CD14-positive monocyte (primary cell): ENCODE results near the gene ERGIC1. TPM values are rescaled to one million over a fixed set of nuclear protein-coding genes. Genes with fewer than 3 reads are reported as not detected.

Source experiments
- DNase-seq, 3 donors: peaks; one replicate each; pipeline ENCODE4 v3.0.0-alpha.2; 2011 to 2022
- H2AFZ ChIP-seq: 2 replicates; pipeline ENCODE4 v1.6.0; 2012; ENCODE audit warnings: mild to moderate bottlenecking, low read depth, low read length, inconsistent platforms; ENCODE audit not compliant: insufficient read depth, poor library complexity, severe bottlenecking
- H3K27ac ChIP-seq, 2 donors: 1 replicate in 1 of 2; 2 replicates in 1 of 2; pipeline ENCODE4 v1.5.1; 2012 to 2013; ENCODE audit warnings: low read length in 2 of 2, control low read depth in 1 of 2, inconsistent platforms in 1 of 2, low read depth in 1 of 2, mild to moderate bottlenecking in 1 of 2
- H3K27me3 ChIP-seq, 2 donors: one replicate each; pipeline versions ENCODE4 v1.6.0 to v1.6.1; 2011 to 2013; ENCODE audit warnings: low read length in 2 of 2; ENCODE audit not compliant: control insufficient read depth in 2 of 2, insufficient read depth in 2 of 2
- H3K36me3 ChIP-seq, 2 donors: replicated peaks in 1 of 2; 1 replicate in 1 of 2; 2 replicates in 1 of 2; pipeline versions ENCODE4 v1.5.1 to v1.6.1; 2012 to 2013; ENCODE audit warnings: low read length in 2 of 2, control low read depth in 1 of 2, inconsistent platforms in 1 of 2, mild to moderate bottlenecking in 1 of 2; ENCODE audit not compliant: insufficient read depth in 2 of 2, control insufficient read depth in 1 of 2
- H3K4me1 ChIP-seq, 2 donors: 1 replicate in 1 of 2; 2 replicates in 1 of 2; pipeline versions ENCODE4 v1.5.1 to v1.6.1; 2012 to 2013; ENCODE audit warnings: low read length in 2 of 2, control low read depth in 1 of 2, inconsistent platforms in 1 of 2, mild to moderate bottlenecking in 1 of 2, moderate library complexity in 1 of 2; ENCODE audit not compliant: insufficient read depth in 2 of 2, control insufficient read depth in 1 of 2
- H3K4me2 ChIP-seq: replicated peaks from 2 replicates; pipeline ENCODE3; 2012; ENCODE audit warnings: low read length, moderate library complexity, mild to moderate bottlenecking; ENCODE audit not compliant: poor library complexity, severe bottlenecking; ENCODE audit errors: extremely low read depth
- H3K4me3 ChIP-seq, 3 experiments: fragments of 200-600 bp in 1 of 3; sonication (generic) in 1 of 3; replicated peaks in 1 of 3; 1 replicate in 2 of 3; 2 replicates in 1 of 3; pipeline ENCODE4 v1.5.1; 2011 to 2013; ENCODE audit warnings: low read length in 3 of 3, mild to moderate bottlenecking in 3 of 3, control low read depth in 2 of 3, low read depth in 2 of 3, inconsistent platforms in 1 of 3, moderate library complexity in 1 of 3
- H3K79me2 ChIP-seq: 2 replicates; pipeline ENCODE4 v1.6.0; 2012; ENCODE audit warnings: mild to moderate bottlenecking, control low read depth, inconsistent platforms, low read length, moderate library complexity; ENCODE audit not compliant: insufficient read depth
- H3K9ac ChIP-seq: 2 replicates; pipeline ENCODE4 v1.6.0; 2017; ENCODE audit warnings: low read length, mild to moderate bottlenecking; ENCODE audit not compliant: insufficient read depth, poor library complexity, severe bottlenecking
- H3K9me3 ChIP-seq, 2 donors: replicated peaks in 1 of 2; 1 replicate in 1 of 2; 2 replicates in 1 of 2; pipeline versions ENCODE4 v1.5.1 to v1.6.1; 2012 to 2013; ENCODE audit warnings: low read length in 2 of 2, control low read depth in 1 of 2; ENCODE audit not compliant: control insufficient read depth in 1 of 2, insufficient read depth in 1 of 2
- H4K20me1 ChIP-seq: 2 replicates; pipeline ENCODE4 v1.6.0; 2012; ENCODE audit warnings: mild to moderate bottlenecking, low read length, control low read depth, moderate library complexity; ENCODE audit not compliant: insufficient read depth
- H3K27ac Mint-ChIP-seq, 7 donors: one replicate each; pipeline ENCODE4 v1.8.0; 2020; ENCODE audit warnings: mild to moderate bottlenecking in 7 of 7, mixed read lengths in 7 of 7, moderate library complexity in 6 of 7, inconsistent platforms in 2 of 7
- H3K27me3 Mint-ChIP-seq, 3 donors: one replicate each; pipeline ENCODE4 v1.8.0; 2021 to 2022; ENCODE audit warnings: low read depth in 3 of 3, mild to moderate bottlenecking in 3 of 3, mixed read lengths in 3 of 3, moderate library complexity in 3 of 3, inconsistent platforms in 1 of 3
- H3K36me3 Mint-ChIP-seq, 2 donors: one replicate each; pipeline ENCODE4 v1.8.0; 2020; ENCODE audit warnings: mixed read lengths in 2 of 2, inconsistent platforms in 1 of 2, mild to moderate bottlenecking in 1 of 2
- H3K4me1 Mint-ChIP-seq: one replicate; pipeline ENCODE4 v1.8.0; 2020; ENCODE audit warnings: mild to moderate bottlenecking, mixed read lengths
- H3K4me3 Mint-ChIP-seq, 2 donors: one replicate each; pipeline ENCODE4 v1.8.0; 2020; ENCODE audit warnings: mild to moderate bottlenecking in 2 of 2, mixed read lengths in 2 of 2, moderate library complexity in 1 of 2
- H3K9me3 Mint-ChIP-seq, 7 donors: one replicate each; pipeline ENCODE4 v1.8.0; 2020 to 2022; ENCODE audit warnings: mixed read lengths in 7 of 7, mild to moderate bottlenecking in 6 of 7, moderate library complexity in 6 of 7, inconsistent platforms in 2 of 7
- WGBS: methylation state at CpG from one replicate; pipeline ENCODE4 v1.1.5; 2013; ENCODE audit warnings: missing lambda C conversion rate; ENCODE audit not compliant: insufficient coverage; 5-methylcytosine and 5-hydroxymethylcytosine counted together
- intact Hi-C, 2 donors: fragments of 100-400 bp; cut with micrococcal nuclease; formaldehyde crosslinking; loops; one replicate each; pipeline versions ENCODE4 v1.15.0 to v1.15.1; 2023
- polyA plus RNA-seq, 3 donors: library from polyadenylated mRNA; depleted of rRNA in 1 of 3; unstranded in 2 of 3; stranded (reverse) in 1 of 3; fragments of 300-500 nt in 2 of 3; fragments of >200 nt in 1 of 3; fragmentation: Illumina TruSeq in 2 of 3; gene quantifications; 1 replicate in 2 of 3; 2 replicates in 1 of 3; pipeline ENCODE4 v1.2.3, GENCODE V29; 2012 to 2021
- TF ChIP-seq, protein P1 (sequence below): fragments of 200-600 bp; IDR thresholded peaks from one replicate; pipeline ENCODE4 v1.8.0; 2022; ENCODE audit warnings: antibody characterized with exemption, mild to moderate bottlenecking

The ERGIC1 gene
- polyA plus RNA-seq, 3 donors: 28.3 to 76.2 (median 34.1) TPM

DNA sequence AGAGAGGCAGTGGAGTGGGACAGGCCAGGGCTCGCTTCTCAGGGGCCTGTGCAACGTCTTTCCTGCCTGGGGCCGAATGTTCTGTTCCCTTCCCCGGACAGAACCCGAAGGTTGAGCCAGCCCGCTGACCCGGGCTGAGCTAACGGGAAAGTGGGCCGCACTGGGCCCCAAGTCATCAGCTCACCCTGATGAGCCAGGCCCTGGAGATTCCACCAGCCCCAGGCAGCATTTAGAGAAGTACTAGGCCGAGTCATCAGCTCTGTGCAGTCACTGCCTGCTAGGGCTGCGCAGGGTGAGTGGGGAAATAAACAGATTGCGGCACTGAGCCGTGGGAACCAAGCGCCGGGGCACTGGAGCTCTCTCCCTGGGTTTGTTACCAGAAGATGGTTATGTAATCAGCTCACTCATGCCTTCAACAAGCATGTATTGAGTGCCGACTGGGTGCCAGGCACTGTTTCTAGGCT lies 33.9 kb upstream of the ERGIC1 start:
- Histone ChIP-seq H3K27ac (peak overlapping the region; percentile 99), H3K4me3 (peak overlapping the region in 1 of 3 experiments; percentile 30), H2AFZ (no peak overlapping the region), H3K9me3 (no peaks in the 10 kb centered on the region), H3K4me2 (peak overlapping the region; percentile 45), H4K20me1 (no peaks in the 10 kb centered on the region), H3K4me1 (peaks cover 64 to 66% of the 10 kb centered on the region in 2 donors), H3K79me2 (no peaks in the 10 kb centered on the region), H3K27me3 (no peaks in the 10 kb centered on the region), H3K36me3 (no peaks in the 10 kb centered on the region), H3K9ac (peak overlapping the region; percentile 76)
- intact Hi-C loops: loop anchor here in 1 of 2 donors (2.0 kb wide), 1 partner anchor 27 kb away; no protein-coding TSS in a partner anchor
- Mint-ChIP-seq H3K36me3 (peaks cover 10 to 12% of the 10 kb centered on the region in 2 donors), H3K4me3 (peak overlapping the region; percentile 43 to 64), H3K9me3 (peaks cover 0 to 2% (median 0%) of the 10 kb centered on the region in 7 donors), H3K4me1 (peaks cover 80% of the 10 kb centered on the region), H3K27me3 (peaks cover 0 to 15% (median 0%) of the 10 kb centered on the region in 3 donors), H3K27ac (peak overlapping the region; percentile 98 to 100 (median 100))
- DNase-seq: peak; percentile 99 to 100 (median 100)
- WGBS: 29% methylated on average over 15 of the region's 16 CpGs
- TF ChIP-seq, protein P1, sequence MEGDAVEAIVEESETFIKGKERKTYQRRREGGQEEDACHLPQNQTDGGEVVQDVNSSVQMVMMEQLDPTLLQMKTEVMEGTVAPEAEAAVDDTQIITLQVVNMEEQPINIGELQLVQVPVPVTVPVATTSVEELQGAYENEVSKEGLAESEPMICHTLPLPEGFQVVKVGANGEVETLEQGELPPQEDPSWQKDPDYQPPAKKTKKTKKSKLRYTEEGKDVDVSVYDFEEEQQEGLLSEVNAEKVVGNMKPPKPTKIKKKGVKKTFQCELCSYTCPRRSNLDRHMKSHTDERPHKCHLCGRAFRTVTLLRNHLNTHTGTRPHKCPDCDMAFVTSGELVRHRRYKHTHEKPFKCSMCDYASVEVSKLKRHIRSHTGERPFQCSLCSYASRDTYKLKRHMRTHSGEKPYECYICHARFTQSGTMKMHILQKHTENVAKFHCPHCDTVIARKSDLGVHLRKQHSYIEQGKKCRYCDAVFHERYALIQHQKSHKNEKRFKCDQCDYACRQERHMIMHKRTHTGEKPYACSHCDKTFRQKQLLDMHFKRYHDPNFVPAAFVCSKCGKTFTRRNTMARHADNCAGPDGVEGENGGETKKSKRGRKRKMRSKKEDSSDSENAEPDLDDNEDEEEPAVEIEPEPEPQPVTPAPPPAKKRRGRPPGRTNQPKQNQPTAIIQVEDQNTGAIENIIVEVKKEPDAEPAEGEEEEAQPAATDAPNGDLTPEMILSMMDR: no peak

DNA sequence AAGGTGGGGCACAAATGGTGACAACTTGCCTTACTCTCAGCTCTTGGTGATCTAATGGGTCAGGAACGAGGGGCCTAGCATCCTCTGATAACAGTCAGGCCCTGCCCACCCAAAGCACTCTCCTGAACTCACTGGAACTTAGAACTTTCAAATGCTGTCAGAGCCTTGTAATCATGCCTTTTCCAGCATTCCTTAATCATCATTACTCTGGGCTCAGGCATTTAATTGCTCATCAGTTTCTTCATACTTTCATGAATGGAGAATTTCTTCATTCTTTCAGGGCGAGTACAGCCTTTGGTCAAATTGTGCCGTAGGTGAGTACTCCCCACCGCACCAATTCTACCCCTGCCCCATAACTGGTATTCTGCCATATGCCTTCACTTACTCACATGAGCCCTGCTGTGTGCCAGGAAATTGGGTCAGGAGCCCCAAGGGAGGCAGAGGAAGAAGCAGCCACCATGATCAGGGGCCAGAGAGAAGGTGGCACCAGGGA lies 32.8 kb upstream of the ERGIC1 start:
- DNase-seq: peak in 2 of 3 donors; percentile 45 to 69
- TF ChIP-seq, protein P1: no peak
- peak overlapping the region; percentile 99 for H3K27ac ChIP-seq
- peaks cover 62 to 64% of the 10 kb centered on the region in 2 donors for H3K4me1 ChIP-seq
- no peaks in the 10 kb centered on the region for H3K9me3 ChIP-seq
- intact Hi-C loops: loop anchor here in 1 of 2 donors (2.0 kb wide), 1 partner anchor 28 kb away; no protein-coding TSS in a partner anchor
- no peak overlapping the region for H2AFZ ChIP-seq
- H3K27ac Mint-ChIP-seq: peak overlapping the region; percentile 98 to 100 (median 100)
- no peak overlapping the region for H3K4me3 ChIP-seq
- H3K9me3 Mint-ChIP-seq: peaks cover 0 to 2% (median 0%) of the 10 kb centered on the region in 7 donors
- H4K20me1 ChIP-seq: no peaks in the 10 kb centered on the region
- no peak overlapping the region for H3K4me2 ChIP-seq
- H3K4me3 Mint-ChIP-seq: peak overlapping the region in 1 of 2 donors; percentile 64
- H3K4me1 Mint-ChIP-seq: peaks cover 77% of the 10 kb centered on the region
- H3K36me3 ChIP-seq: no peaks in the 10 kb centered on the region
- H3K36me3 Mint-ChIP-seq: peaks cover 11 to 17% of the 10 kb centered on the region in 2 donors
- peak overlapping the region; percentile 76 for H3K9ac ChIP-seq
- no peaks in the 10 kb centered on the region for H3K27me3 ChIP-seq
- WGBS: 100% methylated on average over 1 of the region's 4 CpGs
- H3K79me2 ChIP-seq: no peaks in the 10 kb centered on the region
- peaks cover 0 to 15% (median 0%) of the 10 kb centered on the region in 3 donors for H3K27me3 Mint-ChIP-seq
